ENCODE data around the gene PTCHD4.
"Not testable (repeated sequence)": the region's sequence is repeated elsewhere in the genome, so short reads cannot be mapped to it uniquely, and the experiment has no call there.

PTCHD4 gene

GRCh38 chr6:48111143-48111506 lies at the start of gene PTCHD4:
PTCHD4 (minus strand) TSS chr6:48111197; CDS start chr6:48068957, 42,240 bp downstream.
- peak; percentile 19 for DNase-seq (ENCODE audit: low read depth)

- peak; percentile 60 for DNase-seq (ENCODE audit: low read depth)
Observed at GRCh38 chr6:48151142-48151541, 40.1 kb upstream of the PTCHD4 start.

- DNase-seq (ENCODE audit: low read depth), result no peak
Observed at GRCh38 chr6:48150701-48151100, 39.7 kb upstream of the PTCHD4 start.

DNA sequence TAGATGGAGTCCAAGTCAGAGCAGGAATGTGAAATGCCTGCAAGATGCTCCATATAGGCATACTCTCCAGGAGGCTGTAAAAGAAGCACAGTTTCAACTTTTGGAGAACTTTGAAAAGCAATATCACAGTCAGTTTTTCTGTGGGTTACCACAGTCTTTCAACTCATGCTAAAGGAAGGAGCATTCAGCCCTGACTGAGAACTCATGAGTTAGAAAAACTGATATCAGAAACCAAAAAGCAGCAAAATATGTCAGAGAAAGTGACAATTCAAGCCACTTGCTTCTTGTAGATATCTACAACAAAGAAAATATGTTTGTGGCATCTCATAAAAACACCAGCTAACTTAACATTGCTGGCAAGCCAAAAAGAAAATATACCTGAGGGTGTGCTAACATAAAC lies 36.1 kb upstream of the PTCHD4 start:
- no peak for DNase-seq (ENCODE audit: low read depth)

- no peak for DNase-seq (ENCODE audit: low read depth)
Observed at GRCh38 chr6:48144021-48144420, 33.0 kb upstream of the PTCHD4 start.

DNA sequence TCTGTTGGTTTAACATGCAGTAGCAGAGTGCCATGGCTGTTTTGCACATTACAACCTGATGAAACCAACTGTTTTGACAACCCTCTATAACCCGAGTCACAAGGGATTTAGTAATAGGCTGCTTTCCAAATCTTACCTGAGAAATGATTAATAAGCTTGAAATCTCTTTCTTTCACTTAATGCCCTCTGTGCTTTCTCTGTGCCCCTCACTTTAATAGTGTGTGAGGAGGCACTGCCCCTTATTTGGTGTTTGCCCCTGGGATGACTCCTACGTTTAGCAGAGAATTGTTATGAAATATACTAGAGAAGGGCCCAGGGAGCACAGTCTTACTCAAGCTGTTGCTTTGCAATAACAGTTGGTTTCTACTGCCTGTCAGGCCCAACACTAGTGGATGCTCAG lies 31.0 kb upstream of the PTCHD4 start:
- no peak for DNase-seq (ENCODE audit: low read depth)

- peak; percentile 48 for DNase-seq (ENCODE audit: low read depth)
Observed at GRCh38 chr6:48139818-48140614, 29.0 kb upstream of the PTCHD4 start.

DNA sequence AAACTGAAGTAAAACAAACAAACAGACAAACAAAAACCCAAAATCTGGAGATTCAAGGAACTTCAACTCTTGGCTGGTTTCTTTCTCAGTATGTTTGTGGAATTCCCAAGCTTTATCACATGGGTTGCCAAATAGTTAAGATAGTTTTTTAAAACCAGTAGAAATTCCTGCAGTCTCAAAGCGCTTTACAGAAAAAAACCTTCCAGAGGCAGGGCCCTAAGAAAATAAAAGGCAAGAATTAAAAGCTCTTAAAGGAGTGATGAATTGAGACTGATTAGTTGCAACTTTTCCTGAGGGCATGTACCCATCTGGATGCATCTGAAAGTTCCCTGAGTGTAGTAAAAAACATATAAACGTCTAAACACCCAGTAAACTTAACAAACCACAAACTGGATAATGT lies 25.9 kb upstream of the PTCHD4 start:
- no peak for DNase-seq (ENCODE audit: low read depth)

GRCh38 chr6:48135323-48136084 lies 24.5 kb upstream of the PTCHD4 start:
- DNase-seq (ENCODE audit: low read depth), result peak; percentile 72

- DNase-seq (ENCODE audit: low read depth), result no peak
Observed at GRCh38 chr6:48134246-48134645, 23.2 kb upstream of the PTCHD4 start.

DNA sequence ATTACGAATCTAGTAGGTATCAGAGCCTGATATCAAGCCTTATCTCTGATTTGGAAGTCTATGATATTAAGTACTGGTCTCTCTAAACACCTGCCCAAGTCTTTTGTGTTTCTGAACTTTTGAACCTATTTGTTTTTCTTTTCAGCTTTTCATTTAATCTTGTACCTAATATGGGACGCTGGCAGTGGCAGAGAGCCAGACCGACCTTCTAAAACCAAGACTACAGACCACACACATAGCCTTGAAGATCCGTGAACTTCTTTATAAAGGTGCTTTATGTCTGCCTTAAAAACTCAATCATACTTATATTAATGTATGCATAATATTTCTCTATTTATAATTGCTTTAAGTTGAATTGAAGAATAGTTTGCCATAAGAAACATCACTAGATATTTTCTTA lies 12.6 kb upstream of the PTCHD4 start:
- DNase-seq (ENCODE audit: low read depth), result no peak

GRCh38 chr6:48121983-48122749 lies 11.2 kb upstream of the PTCHD4 start:
- DNase-seq (ENCODE audit: low read depth), result not testable (repeated sequence)

DNA sequence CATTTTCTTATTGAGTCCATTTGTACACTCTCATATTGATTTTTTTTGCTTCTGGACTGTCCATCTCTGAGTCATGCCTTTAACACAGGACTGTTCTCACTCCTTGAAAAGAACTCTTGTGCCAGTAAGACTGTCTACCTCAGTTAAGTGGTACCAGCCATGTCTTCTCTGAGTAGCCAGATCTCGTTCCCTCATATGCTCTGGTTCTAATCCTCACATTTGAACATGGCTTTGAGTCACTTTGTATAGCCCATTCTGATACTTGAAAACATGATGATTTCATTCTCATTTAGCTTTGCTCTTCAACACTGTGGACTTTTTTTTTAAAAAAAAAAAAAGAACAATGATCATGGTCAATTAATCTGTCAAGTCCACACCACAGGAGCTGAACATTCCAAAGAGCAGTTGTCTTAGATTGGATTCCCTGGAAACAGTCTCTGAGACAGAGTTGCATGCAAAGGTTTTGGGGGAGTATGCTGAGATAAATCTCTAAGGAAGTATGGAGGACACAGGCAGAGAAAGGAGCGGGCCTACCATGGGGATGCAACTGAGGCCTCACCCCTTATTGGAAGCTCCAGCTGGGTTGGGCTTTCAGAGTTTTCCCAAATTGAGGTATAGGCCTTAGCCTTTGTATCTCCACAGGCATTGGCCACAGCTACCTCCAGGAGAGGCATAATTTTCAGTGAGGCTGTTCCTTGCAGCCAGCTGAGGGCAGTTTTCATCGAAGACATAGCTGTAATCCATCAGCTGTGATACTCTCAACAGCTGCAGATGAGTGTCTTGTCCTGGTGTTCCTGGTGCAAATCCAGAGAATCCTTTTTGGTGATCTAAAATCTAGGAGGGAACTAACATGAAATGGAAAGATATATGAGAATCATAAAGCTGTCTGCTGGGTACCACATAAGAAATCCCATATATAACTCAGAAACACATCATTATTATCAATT lies 6.0 kb upstream of the PTCHD4 start:
- DNase-seq (ENCODE audit: low read depth), result no peak

GRCh38 chr6:48113130-48113529 lies 2.1 kb upstream of the PTCHD4 start:
- no peak for DNase-seq (ENCODE audit: low read depth)

- no peak for DNase-seq (ENCODE audit: low read depth)
Observed at GRCh38 chr6:48111575-48111974, 578 bp upstream of the PTCHD4 start.

DNA sequence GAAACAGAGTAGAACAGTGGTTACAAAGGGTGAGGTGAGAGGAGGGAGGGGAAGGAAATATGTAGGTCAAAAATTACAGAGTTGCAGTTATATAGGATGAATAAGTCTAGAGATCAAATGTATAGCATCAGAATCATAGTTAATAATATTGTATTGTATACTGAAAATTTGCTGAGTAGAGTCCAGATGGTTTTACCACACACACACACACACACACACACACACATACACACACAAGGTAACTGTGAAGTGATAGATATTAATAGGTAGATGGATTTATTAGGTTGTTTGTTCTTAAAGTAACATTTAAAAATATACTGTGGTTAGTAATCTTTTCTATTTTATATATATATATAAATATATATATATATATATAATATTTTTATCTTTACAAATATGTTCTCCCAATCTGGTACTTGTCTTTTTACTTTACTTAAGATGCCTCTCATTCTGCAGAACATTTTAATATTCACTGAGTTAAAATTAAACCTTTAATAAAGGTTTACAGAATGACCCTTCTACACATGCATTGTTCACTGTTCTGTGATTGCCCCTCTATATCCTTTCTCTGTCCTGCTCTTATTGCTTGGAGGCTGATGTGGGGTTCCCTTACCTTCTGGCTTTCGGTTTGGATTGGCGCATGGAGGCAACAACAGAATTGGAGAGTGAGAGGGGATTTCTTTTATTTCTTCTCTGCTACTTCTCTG lies 408 bp downstream of the PTCHD4 start:
- no peak for DNase-seq (ENCODE audit: low read depth)

DNA sequence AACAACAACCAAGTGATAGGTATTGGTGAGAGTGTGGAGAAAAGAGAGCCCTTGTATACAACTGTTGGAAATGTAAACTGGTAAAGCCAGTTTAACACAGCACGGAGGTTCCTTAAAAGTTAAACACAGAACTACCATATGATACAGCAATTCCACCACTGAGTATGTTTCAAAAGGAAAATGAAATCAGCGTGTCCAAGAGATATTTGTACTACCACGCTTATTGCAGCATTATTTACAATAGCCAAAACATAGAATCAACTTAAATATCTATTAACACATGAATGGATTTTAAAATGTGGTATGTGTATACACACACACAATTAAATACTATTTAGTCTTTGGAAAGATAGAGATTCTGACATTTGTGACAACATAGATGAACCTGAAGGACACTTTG lies 1.1 kb downstream of the PTCHD4 start:
- DNase-seq (ENCODE audit: low read depth), result no peak

DNA sequence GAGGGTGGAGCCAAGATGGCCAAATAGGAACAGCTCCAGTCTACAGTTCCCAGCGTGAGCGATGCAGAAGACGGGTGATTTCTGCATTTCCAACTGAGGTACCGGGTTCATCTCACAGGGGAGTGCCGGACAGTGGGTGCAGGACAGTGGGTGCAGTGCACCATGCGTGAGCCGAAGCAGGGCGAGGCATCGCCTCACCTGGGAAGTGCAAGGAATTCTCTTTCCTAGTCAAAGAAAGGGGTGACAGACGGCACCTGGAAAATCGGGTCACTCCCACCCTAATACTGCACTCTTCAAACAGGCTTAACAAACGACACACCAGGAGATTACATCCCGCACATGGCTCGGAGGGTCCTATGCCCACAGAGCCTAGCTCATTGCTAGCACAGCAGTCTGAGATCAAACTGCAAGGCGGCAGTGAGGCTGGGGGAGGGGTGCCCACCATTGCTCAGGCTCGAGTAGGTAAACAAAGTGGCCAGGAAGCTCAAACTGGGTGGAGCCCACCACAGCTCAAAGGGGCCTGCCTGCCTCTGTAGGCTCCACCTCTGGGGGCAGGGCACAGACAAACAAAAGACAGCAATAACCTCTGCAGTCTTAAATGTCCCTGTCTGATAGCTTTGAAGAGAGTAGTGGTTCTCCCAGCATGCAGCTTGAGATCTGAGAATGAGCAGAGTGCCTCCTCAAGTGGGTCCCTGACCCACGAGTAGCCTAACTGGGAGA lies 8.4 kb downstream of the PTCHD4 start:
- DNase-seq (ENCODE audit: low read depth), result not testable (repeated sequence)

DNA sequence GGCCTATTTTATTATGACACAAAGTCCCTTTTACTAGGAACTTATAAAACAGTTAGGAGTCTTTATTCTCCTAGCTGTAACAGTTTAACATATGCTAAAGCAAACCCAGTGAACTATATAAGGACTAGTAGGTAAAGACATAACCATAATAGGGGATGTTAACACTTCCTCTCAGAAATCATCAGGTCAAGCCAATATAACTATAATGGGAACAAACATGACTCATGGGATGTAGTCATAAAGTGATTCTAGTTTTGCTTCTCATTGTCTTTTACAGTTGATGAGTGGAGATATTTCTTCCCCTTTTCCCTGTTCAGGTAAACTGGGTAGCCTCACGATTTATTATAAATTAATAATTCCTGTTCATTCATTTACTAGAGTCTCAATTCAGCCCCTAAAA lies 9.7 kb downstream of the PTCHD4 start:
- DNase-seq (ENCODE audit: low read depth), result no peak

- no peak for DNase-seq (ENCODE audit: low read depth)
Observed at GRCh38 chr6:48100588-48100895, 10.5 kb downstream of the PTCHD4 start.
